Measurements from ENCODE around the gene PHC3. TPM values are rescaled to one million over a fixed set of nuclear protein-coding genes. Genes with fewer than 3 reads are reported as not detected.

The PHC3 gene
- total and polyA plus RNA-seq, 9 donors, result 9.9 to 121 (median 90.2) TPM

GRCh38 chr3:170137986-170138385 lies 43.5 kb downstream of the PHC3 start:
- intact Hi-C loops (cut with DNase I), result no loop called here
- WGBS, 3 donors, result 91 to 96% (median 96%) methylated on average over 5 of the region's 5 CpGs
- no peak for DNase-seq
- Histone ChIP-seq H3K9me3 (no peaks in the 10 kb centered on the region), H3K27ac (no peak overlapping the region), H3K27me3 (no peaks in the 10 kb centered on the region), H3K36me3 (no peaks in the 10 kb centered on the region), H3K4me3 (no peak overlapping the region), H3K4me1 (ENCODE audit: insufficient read depth) (peaks cover 2% of the 10 kb centered on the region)
- TF ChIP-seq EP300 (IDR thresholded peaks at IDR 0.05) (no peak), POLR2A (IDR thresholded peaks at IDR 0.05) (no peak), CTCF (IDR thresholded peaks at IDR 0.05) (no peak)

DNA sequence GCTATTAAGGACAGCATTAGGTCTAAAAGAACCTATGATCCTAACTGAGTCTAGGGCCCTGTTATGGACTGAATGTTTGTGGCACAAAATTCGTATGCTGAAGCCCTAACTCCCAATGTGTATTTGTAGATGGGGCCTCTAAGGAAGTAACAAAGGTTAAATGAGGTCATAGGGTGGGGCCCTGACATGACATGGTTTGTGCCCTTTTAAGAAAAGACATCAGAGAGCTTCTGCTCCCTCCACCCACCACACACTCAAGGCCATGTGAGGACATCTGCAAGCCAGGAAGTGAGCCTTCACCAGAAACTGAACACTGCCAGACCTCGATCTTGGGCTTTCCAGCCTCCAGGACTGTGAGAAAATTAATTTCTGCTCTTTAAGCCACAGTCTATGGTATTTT lies 49.2 kb downstream of the PHC3 start:
- Histone ChIP-seq H3K4me1 (ENCODE audit: insufficient read depth) (no peaks in the 10 kb centered on the region), H3K36me3 (no peaks in the 10 kb centered on the region), H3K27me3 (no peaks in the 10 kb centered on the region), H3K4me3 (no peak overlapping the region), H3K9me3 (no peaks in the 10 kb centered on the region), H3K27ac (no peak overlapping the region)
- intact Hi-C loops (cut with DNase I), result loop anchor here in 1 of 4 donors (5.0 kb wide), 1 partner anchor 1250 kb away; no protein-coding TSS in a partner anchor
- DNase-seq, result no peak
- TF ChIP-seq POLR2A (IDR thresholded peaks at IDR 0.05), result no peak
- no peak for TF ChIP-seq CTCF (IDR thresholded peaks at IDR 0.05)
- TF ChIP-seq EP300 (IDR thresholded peaks at IDR 0.05), result no peak
- WGBS, 3 donors, result 89 to 92% (median 90%) methylated on average over 2 of the region's 2 CpGs

DNA sequence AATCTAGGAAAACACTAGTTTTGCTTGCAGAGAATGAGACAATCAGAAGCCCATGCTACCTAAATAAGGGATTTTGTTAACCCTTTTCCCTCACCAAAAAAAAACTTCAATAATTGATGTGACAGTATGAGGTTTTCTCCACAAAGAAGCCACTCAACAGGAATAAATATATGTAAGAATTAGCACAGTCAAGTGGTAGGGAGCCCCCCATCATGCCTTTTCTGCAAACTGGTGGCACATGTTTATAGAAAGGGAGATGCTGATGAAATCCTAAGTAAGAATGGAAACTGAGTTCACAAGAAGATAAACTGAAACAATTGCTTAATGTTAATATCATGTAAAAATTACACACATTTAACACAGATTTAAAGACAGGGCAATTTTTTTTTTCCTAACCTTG lies 51.0 kb downstream of the PHC3 start:
- no peak for DNase-seq
- Histone ChIP-seq H3K27me3 (no peaks in the 10 kb centered on the region), H3K36me3 (no peaks in the 10 kb centered on the region), H3K4me3 (no peak overlapping the region), H3K9me3 (no peaks in the 10 kb centered on the region), H3K4me1 (ENCODE audit: insufficient read depth) (no peaks in the 10 kb centered on the region), H3K27ac (no peak overlapping the region)
- intact Hi-C loops (cut with DNase I), result loop anchor here in 1 of 4 donors (5.0 kb wide), 1 partner anchor 1248 kb away; no protein-coding TSS in a partner anchor
- TF ChIP-seq CTCF (IDR thresholded peaks at IDR 0.05), result no peak
- no peak for TF ChIP-seq POLR2A (IDR thresholded peaks at IDR 0.05)
- TF ChIP-seq EP300 (IDR thresholded peaks at IDR 0.05), result no peak

- no peak overlapping the region for H3K27ac ChIP-seq
- no peaks in the 10 kb centered on the region for H3K27me3 ChIP-seq
- H3K4me3 ChIP-seq, result no peak overlapping the region
- TF ChIP-seq EP300 (IDR thresholded peaks at IDR 0.05) (no peak), POLR2A (IDR thresholded peaks at IDR 0.05) (no peak), CTCF (IDR thresholded peaks at IDR 0.05) (no peak)
- no peaks in the 10 kb centered on the region for H3K36me3 ChIP-seq
- H3K4me1 ChIP-seq (ENCODE audit: insufficient read depth), result no peaks in the 10 kb centered on the region
- 88 to 98% (median 97%) methylated on average over 1 of the region's 1 CpG for WGBS, 3 donors
- no peaks in the 10 kb centered on the region for H3K9me3 ChIP-seq
- no peak for DNase-seq
- intact Hi-C loops (cut with DNase I), result no loop called here
Measured at GRCh38 chr3:170128977-170129431, 52.5 kb downstream of the PHC3 start.
